ENCODE data around the gene SMS.

Gene SMS

GRCh38 chrX:21934414-21934813 lies 6.1 kb upstream of the SMS start:
- TF ChIP-seq, protein P1, sequence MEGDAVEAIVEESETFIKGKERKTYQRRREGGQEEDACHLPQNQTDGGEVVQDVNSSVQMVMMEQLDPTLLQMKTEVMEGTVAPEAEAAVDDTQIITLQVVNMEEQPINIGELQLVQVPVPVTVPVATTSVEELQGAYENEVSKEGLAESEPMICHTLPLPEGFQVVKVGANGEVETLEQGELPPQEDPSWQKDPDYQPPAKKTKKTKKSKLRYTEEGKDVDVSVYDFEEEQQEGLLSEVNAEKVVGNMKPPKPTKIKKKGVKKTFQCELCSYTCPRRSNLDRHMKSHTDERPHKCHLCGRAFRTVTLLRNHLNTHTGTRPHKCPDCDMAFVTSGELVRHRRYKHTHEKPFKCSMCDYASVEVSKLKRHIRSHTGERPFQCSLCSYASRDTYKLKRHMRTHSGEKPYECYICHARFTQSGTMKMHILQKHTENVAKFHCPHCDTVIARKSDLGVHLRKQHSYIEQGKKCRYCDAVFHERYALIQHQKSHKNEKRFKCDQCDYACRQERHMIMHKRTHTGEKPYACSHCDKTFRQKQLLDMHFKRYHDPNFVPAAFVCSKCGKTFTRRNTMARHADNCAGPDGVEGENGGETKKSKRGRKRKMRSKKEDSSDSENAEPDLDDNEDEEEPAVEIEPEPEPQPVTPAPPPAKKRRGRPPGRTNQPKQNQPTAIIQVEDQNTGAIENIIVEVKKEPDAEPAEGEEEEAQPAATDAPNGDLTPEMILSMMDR (conservative IDR thresholded peaks at IDR 0.05; ENCODE audit: low read depth, low read length), result no peak
- no peak for DNase-seq (ENCODE audit: low read depth)
- H3K4me3 ChIP-seq (ENCODE audit: low read depth, low read length), result no peak overlapping the region

GRCh38 chrX:21939906-21940305 lies 603 bp upstream of the SMS start:
- H3K4me3 ChIP-seq (ENCODE audit: low read depth, low read length), result peak overlapping the region; percentile 63
- TF ChIP-seq, protein P1 (conservative IDR thresholded peaks at IDR 0.05; ENCODE audit: low read depth, low read length), result no peak
- no peak for DNase-seq (ENCODE audit: low read depth)

GRCh38 chrX:21943460-21944135 lies 3.1 kb downstream of the SMS start:
- TF ChIP-seq, protein P1 (conservative IDR thresholded peaks at IDR 0.05; ENCODE audit: low read depth, low read length), result no peak
- peak; percentile 74 for DNase-seq (ENCODE audit: low read depth)
- no peak overlapping the region for H3K4me3 ChIP-seq (ENCODE audit: low read depth, low read length)

GRCh38 chrX:21944136-21944615 lies 3.7 kb downstream of the SMS start:
- H3K4me3 ChIP-seq (ENCODE audit: low read depth, low read length), result no peak overlapping the region
- TF ChIP-seq, protein P1 (conservative IDR thresholded peaks at IDR 0.05; ENCODE audit: low read depth, low read length), result no peak
- peak; percentile 65 for DNase-seq (ENCODE audit: low read depth)

- TF ChIP-seq, protein P1 (conservative IDR thresholded peaks at IDR 0.05; ENCODE audit: low read depth, low read length), result no peak
- H3K4me3 ChIP-seq (ENCODE audit: low read depth, low read length), result no peak overlapping the region
- DNase-seq (ENCODE audit: low read depth), result peak; percentile 45
These were observed 6.6 kb downstream of the SMS start for GRCh38 chrX:21946925-21947641.

DNA sequence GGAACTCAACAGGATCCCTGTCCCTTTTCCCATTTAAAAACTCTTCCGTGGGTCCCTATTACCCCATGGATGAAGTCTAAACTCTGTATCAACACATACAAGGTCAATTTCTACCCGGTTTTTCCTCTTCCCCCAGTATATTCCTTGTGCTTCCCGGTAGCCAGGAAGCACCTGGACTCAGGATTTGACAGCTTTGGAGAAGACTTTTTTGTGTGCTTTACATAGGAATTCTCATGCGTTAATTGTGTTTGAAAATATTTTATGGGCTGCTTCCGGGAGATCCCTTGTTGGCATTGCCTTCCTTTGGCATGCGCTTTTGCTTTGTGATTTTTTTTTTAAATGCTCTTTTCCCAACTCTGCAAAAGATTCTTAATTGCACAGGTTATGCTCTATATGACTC lies 7.2 kb downstream of the SMS start:
- no peak for DNase-seq (ENCODE audit: low read depth)
- no peak overlapping the region for H3K4me3 ChIP-seq (ENCODE audit: low read depth, low read length)
- TF ChIP-seq, protein P1 (conservative IDR thresholded peaks at IDR 0.05; ENCODE audit: low read depth, low read length), result no peak
